ENCODE results near the gene TRAPPC2L. TPM values are rescaled to one million over a fixed set of nuclear protein-coding genes. Genes with fewer than 3 reads are reported as not detected.

The TRAPPC2L gene
- total and polyA plus RNA-seq, 3 experiments from 2014 or later: 90.0 to 106 (median 104) TPM

DNA sequence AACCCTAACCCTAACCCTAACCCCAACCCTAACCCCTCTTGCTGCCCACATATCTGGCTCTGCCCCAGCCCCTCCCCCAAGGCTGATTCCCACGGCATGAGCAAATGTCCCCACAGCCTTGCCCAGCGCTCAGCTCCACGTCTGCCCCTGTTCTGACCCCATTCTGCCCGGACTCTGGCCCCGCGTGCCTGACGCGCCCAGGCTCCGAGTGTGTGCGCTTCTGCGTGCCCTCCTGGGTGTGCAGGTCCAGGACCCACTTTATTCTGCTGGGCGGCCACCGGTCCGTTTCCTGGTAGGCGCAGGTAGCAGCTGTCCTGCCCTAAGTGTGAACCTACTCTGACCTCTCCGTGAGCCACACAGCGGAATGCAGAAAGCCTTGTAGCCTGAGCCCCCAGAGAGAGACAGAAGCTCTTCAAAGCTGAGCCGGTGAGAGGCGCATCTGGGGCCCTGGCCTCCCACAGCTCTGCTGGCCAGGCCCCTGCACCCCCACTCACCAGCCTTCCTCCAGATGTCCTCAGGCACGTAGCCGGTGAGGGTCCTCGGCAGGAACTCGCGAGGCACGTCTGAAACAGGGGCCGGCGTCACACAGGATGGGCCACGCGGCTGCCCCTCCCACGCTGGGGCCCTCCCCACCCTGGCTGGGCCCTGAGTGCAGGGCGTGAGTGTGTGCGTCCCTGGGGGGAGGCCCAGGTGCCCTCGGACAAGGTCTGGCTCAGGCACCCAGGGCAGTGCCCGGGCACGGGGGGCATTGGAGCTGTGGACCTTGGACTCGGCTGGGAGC lies 23.5 kb downstream of the TRAPPC2L start:
- Histone ChIP-seq H3K27me3 (ENCODE audit: insufficient read depth, low read length, poor library complexity, severe bottlenecking) (no peaks in the 10 kb centered on the region), H3K36me3 (ENCODE audit: insufficient read depth, low read length) (no peaks in the 10 kb centered on the region), H3K4me1 (ENCODE audit: insufficient read depth, low read length) (no peaks in the 10 kb centered on the region), H3K27ac (ENCODE audit: low read depth, low read length) (no peak overlapping the region), H3K4me3 (ENCODE audit: low read length) (no peak overlapping the region), H3K9me3 (ENCODE audit: low read length) (no peaks in the 10 kb centered on the region)
- H3K27me3 Mint-ChIP-seq: peaks cover 1 to 3% of the 10 kb centered on the region in 2 donors
- no peak overlapping the region for H3K4me3 Mint-ChIP-seq
- peaks cover 0 to 2% (median 0%) of the 10 kb centered on the region in 3 donors for H3K4me1 Mint-ChIP-seq
- POLR2A ChIA-PET: no interaction called here
- H3K9me3 Mint-ChIP-seq: no peaks in the 10 kb centered on the region
- no peak for DNase-seq
- H3K27ac Mint-ChIP-seq: no peak overlapping the region
- H3K36me3 Mint-ChIP-seq: no peaks in the 10 kb centered on the region
- CTCF ChIA-PET: no interaction called here

- CTCF ChIA-PET: no interaction called here
- Mint-ChIP-seq H3K27me3 (peaks cover 1 to 3% of the 10 kb centered on the region in 2 donors), H3K27ac (no peak overlapping the region), H3K9me3 (no peaks in the 10 kb centered on the region), H3K4me3 (no peak overlapping the region), H3K4me1 (peaks cover 0 to 2% (median 0%) of the 10 kb centered on the region in 3 donors), H3K36me3 (no peaks in the 10 kb centered on the region)
- POLR2A ChIA-PET: no interaction called here
- Histone ChIP-seq H3K36me3 (ENCODE audit: insufficient read depth, low read length) (no peaks in the 10 kb centered on the region), H3K4me3 (ENCODE audit: low read length) (no peak overlapping the region), H3K4me1 (ENCODE audit: insufficient read depth, low read length) (no peaks in the 10 kb centered on the region), H3K27me3 (ENCODE audit: insufficient read depth, low read length, poor library complexity, severe bottlenecking) (no peaks in the 10 kb centered on the region), H3K27ac (ENCODE audit: low read depth, low read length) (no peak overlapping the region), H3K9me3 (ENCODE audit: low read length) (no peaks in the 10 kb centered on the region)
- DNase-seq: no peak
Measured at GRCh38 chr16:88881007-88881615, 24.2 kb downstream of the TRAPPC2L start.

GRCh38 chr16:88881675-88882357 lies 24.9 kb downstream of the TRAPPC2L start:
- H3K27ac Mint-ChIP-seq: no peak overlapping the region
- no peak for DNase-seq
- Histone ChIP-seq H3K4me1 (ENCODE audit: insufficient read depth, low read length) (no peaks in the 10 kb centered on the region), H3K27ac (ENCODE audit: low read depth, low read length) (no peak overlapping the region), H3K4me3 (ENCODE audit: low read length) (no peak overlapping the region), H3K36me3 (ENCODE audit: insufficient read depth, low read length) (no peaks in the 10 kb centered on the region), H3K9me3 (ENCODE audit: low read length) (no peaks in the 10 kb centered on the region), H3K27me3 (ENCODE audit: insufficient read depth, low read length, poor library complexity, severe bottlenecking) (no peaks in the 10 kb centered on the region)
- no peak overlapping the region for H3K4me3 Mint-ChIP-seq
- CTCF ChIA-PET: no interaction called here
- H3K27me3 Mint-ChIP-seq: no peaks in the 10 kb centered on the region
- POLR2A ChIA-PET: no interaction called here
- H3K9me3 Mint-ChIP-seq: no peaks in the 10 kb centered on the region
- peaks cover 0 to 2% (median 0%) of the 10 kb centered on the region in 3 donors for H3K4me1 Mint-ChIP-seq
- no peaks in the 10 kb centered on the region for H3K36me3 Mint-ChIP-seq

- ChIA-PET POLR2A (no interaction called here), CTCF (no interaction called here)
- no peaks in the 10 kb centered on the region for H3K27me3 ChIP-seq (ENCODE audit: insufficient read depth, low read length, poor library complexity, severe bottlenecking)
- Mint-ChIP-seq H3K27ac (no peak overlapping the region), H3K4me3 (no peak overlapping the region), H3K9me3 (no peaks in the 10 kb centered on the region), H3K36me3 (no peaks in the 10 kb centered on the region), H3K27me3 (no peaks in the 10 kb centered on the region), H3K4me1 (peaks cover 0 to 2% (median 0%) of the 10 kb centered on the region in 3 donors)
- H3K9me3 ChIP-seq (ENCODE audit: low read length): no peaks in the 10 kb centered on the region
- H3K36me3 ChIP-seq (ENCODE audit: insufficient read depth, low read length): no peaks in the 10 kb centered on the region
- H3K27ac ChIP-seq (ENCODE audit: low read depth, low read length): no peak overlapping the region
- no peak for DNase-seq
- no peaks in the 10 kb centered on the region for H3K4me1 ChIP-seq (ENCODE audit: insufficient read depth, low read length)
- no peak overlapping the region for H3K4me3 ChIP-seq (ENCODE audit: low read length)
Measured at GRCh38 chr16:88882358-88883030, 25.6 kb downstream of the TRAPPC2L start.

- no peaks in the 10 kb centered on the region for H3K27me3 ChIP-seq (ENCODE audit: insufficient read depth, low read length, poor library complexity, severe bottlenecking)
- H3K36me3 Mint-ChIP-seq: no peaks in the 10 kb centered on the region
- POLR2A ChIA-PET: no interaction called here
- no peak for DNase-seq
- H3K4me3 ChIP-seq (ENCODE audit: low read length): no peak overlapping the region
- H3K4me3 Mint-ChIP-seq: no peak overlapping the region
- H3K27me3 Mint-ChIP-seq: no peaks in the 10 kb centered on the region
- no peak overlapping the region for H3K27ac ChIP-seq (ENCODE audit: low read depth, low read length)
- CTCF ChIA-PET: no interaction called here
- no peaks in the 10 kb centered on the region for H3K4me1 ChIP-seq (ENCODE audit: insufficient read depth, low read length)
- H3K9me3 Mint-ChIP-seq: no peaks in the 10 kb centered on the region
- H3K9me3 ChIP-seq (ENCODE audit: low read length): no peaks in the 10 kb centered on the region
- no peaks in the 10 kb centered on the region for H3K36me3 ChIP-seq (ENCODE audit: insufficient read depth, low read length)
- H3K27ac Mint-ChIP-seq: no peak overlapping the region
- peaks cover 0 to 2% (median 0%) of the 10 kb centered on the region in 3 donors for H3K4me1 Mint-ChIP-seq
Measured at GRCh38 chr16:88883117-88883895, 26.4 kb downstream of the TRAPPC2L start.

- Mint-ChIP-seq H3K4me1 (peaks cover 0 to 2% (median 0%) of the 10 kb centered on the region in 3 donors), H3K27ac (no peak overlapping the region), H3K9me3 (no peaks in the 10 kb centered on the region), H3K4me3 (no peak overlapping the region), H3K27me3 (no peaks in the 10 kb centered on the region), H3K36me3 (no peaks in the 10 kb centered on the region)
- DNase-seq: no peak
- Histone ChIP-seq H3K36me3 (ENCODE audit: insufficient read depth, low read length) (no peaks in the 10 kb centered on the region), H3K27ac (ENCODE audit: low read depth, low read length) (no peak overlapping the region), H3K9me3 (ENCODE audit: low read length) (no peaks in the 10 kb centered on the region), H3K27me3 (ENCODE audit: insufficient read depth, low read length, poor library complexity, severe bottlenecking) (no peaks in the 10 kb centered on the region), H3K4me3 (ENCODE audit: low read length) (no peak overlapping the region), H3K4me1 (ENCODE audit: insufficient read depth, low read length) (no peaks in the 10 kb centered on the region)
- ChIA-PET POLR2A (no interaction called here), CTCF (no interaction called here)
Measured at GRCh38 chr16:88883946-88884345, 27.0 kb downstream of the TRAPPC2L start.

DNA sequence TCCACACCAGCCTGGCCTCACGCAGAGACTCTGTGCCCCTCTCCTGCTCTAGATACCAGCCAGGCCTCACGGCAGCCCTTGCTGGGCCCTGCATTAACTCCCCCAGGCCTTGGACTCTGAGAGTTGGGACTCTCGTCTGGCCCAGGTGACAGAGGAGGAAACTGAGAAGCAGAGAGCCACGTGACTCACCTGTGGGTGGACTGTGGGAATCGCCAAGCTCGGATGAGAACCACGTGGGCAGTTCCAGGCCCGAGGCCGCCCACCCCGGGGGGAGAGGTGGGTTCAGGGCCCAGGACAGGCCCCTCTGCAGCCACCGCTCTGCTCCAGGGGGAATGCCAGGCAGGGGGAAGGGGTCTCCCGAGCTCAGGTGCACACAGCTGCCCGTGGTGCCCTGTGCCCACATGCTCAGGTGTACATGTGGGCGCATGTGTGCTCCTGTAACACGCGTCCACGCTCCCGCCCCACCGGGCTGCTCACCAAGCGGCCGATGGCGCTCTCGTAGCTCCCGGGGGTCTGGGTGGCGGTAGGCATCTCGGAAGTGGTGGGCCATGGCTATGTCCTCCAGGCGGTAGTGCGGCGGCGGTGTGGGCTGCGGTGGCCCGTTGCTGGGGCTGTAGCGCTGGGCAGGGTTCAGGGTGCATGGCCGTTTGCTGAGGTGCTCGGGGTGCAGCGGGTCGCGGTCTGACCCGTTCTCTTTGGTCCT lies 27.8 kb downstream of the TRAPPC2L start:
- no peak for DNase-seq
- H3K27ac ChIP-seq (ENCODE audit: low read depth, low read length): no peak overlapping the region
- Mint-ChIP-seq H3K4me1 (peaks cover 0 to 2% (median 0%) of the 10 kb centered on the region in 3 donors), H3K27ac (no peak overlapping the region), H3K36me3 (no peaks in the 10 kb centered on the region), H3K4me3 (no peak overlapping the region), H3K27me3 (no peaks in the 10 kb centered on the region), H3K9me3 (no peaks in the 10 kb centered on the region)
- H3K36me3 ChIP-seq (ENCODE audit: insufficient read depth, low read length): no peaks in the 10 kb centered on the region
- H3K4me3 ChIP-seq (ENCODE audit: low read length): no peak overlapping the region
- ChIA-PET CTCF (no interaction called here), POLR2A (no interaction called here)
- no peaks in the 10 kb centered on the region for H3K9me3 ChIP-seq (ENCODE audit: low read length)
- H3K27me3 ChIP-seq (ENCODE audit: insufficient read depth, low read length, poor library complexity, severe bottlenecking): no peaks in the 10 kb centered on the region
- H3K4me1 ChIP-seq (ENCODE audit: insufficient read depth, low read length): no peaks in the 10 kb centered on the region

Data from CD8-positive, alpha-beta memory T cell (primary cell).